ENCODE results near the gene SPOCK3. TPM values are rescaled to one million over a fixed set of nuclear protein-coding genes. Genes with fewer than 3 reads are reported as not detected.

Gene SPOCK3
- total RNA-seq, 1 donor from 2014 or later = 0.74 TPM

GRCh38 chr4:166896254-166896653 lies 338.0 kb downstream of the SPOCK3 start:
- Histone ChIP-seq H3K27ac (no peak overlapping the region), H3K36me3 (no peaks in the 10 kb centered on the region), H3K27me3 (ENCODE audit: low read depth) (no peaks in the 10 kb centered on the region), H3K4me1 (no peaks in the 10 kb centered on the region), H3K9me3 (no peaks in the 10 kb centered on the region), H3K4me3 (no peak overlapping the region)
- TF ChIP-seq CTCF (IDR thresholded peaks at IDR 0.05) = no peak
- intact Hi-C loops (cut with DNase I) = no loop called here
- ATAC-seq = no peak
- no peak for DNase-seq

GRCh38 chr4:166895771-166896170 lies 338.5 kb downstream of the SPOCK3 start:
- Histone ChIP-seq H3K4me1 (no peaks in the 10 kb centered on the region), H3K27me3 (ENCODE audit: low read depth) (no peaks in the 10 kb centered on the region), H3K4me3 (no peak overlapping the region), H3K36me3 (no peaks in the 10 kb centered on the region), H3K9me3 (no peaks in the 10 kb centered on the region), H3K27ac (no peak overlapping the region)
- DNase-seq (no peak), ATAC-seq (no peak)
- intact Hi-C loops (cut with DNase I) = no loop called here
- no peak for TF ChIP-seq CTCF (IDR thresholded peaks at IDR 0.05)

GRCh38 chr4:166887457-166887856 lies 346.8 kb downstream of the SPOCK3 start:
- intact Hi-C loops (cut with DNase I) = no loop called here
- no peak for DNase-seq
- Histone ChIP-seq H3K9me3 (no peaks in the 10 kb centered on the region), H3K27ac (no peak overlapping the region), H3K36me3 (no peaks in the 10 kb centered on the region), H3K4me3 (no peak overlapping the region), H3K4me1 (no peaks in the 10 kb centered on the region), H3K27me3 (ENCODE audit: low read depth) (no peaks in the 10 kb centered on the region)
- no peak for ATAC-seq
- no peak for TF ChIP-seq CTCF (IDR thresholded peaks at IDR 0.05)

- Histone ChIP-seq H3K4me3 (no peak overlapping the region), H3K4me1 (no peaks in the 10 kb centered on the region), H3K27me3 (ENCODE audit: low read depth) (no peaks in the 10 kb centered on the region), H3K36me3 (no peaks in the 10 kb centered on the region), H3K27ac (no peak overlapping the region), H3K9me3 (no peaks in the 10 kb centered on the region)
- ATAC-seq (no peak), DNase-seq (no peak)
- no peak for TF ChIP-seq CTCF (IDR thresholded peaks at IDR 0.05)
- intact Hi-C loops (cut with DNase I) = no loop called here
Measured at GRCh38 chr4:166886718-166887117, 347.6 kb downstream of the SPOCK3 start.

- intact Hi-C loops (cut with DNase I) = no loop called here
- Histone ChIP-seq H3K4me1 (no peaks in the 10 kb centered on the region), H3K36me3 (no peaks in the 10 kb centered on the region), H3K27ac (no peak overlapping the region), H3K27me3 (ENCODE audit: low read depth) (no peaks in the 10 kb centered on the region), H3K9me3 (no peaks in the 10 kb centered on the region), H3K4me3 (no peak overlapping the region)
- no peak for ATAC-seq
- no peak for DNase-seq
- TF ChIP-seq CTCF (IDR thresholded peaks at IDR 0.05) = no peak
Measured at GRCh38 chr4:166882221-166882620, 352.1 kb downstream of the SPOCK3 start.

GRCh38 chr4:166875821-166876220 lies 358.5 kb downstream of the SPOCK3 start:
- DNase-seq = no peak
- TF ChIP-seq CTCF (IDR thresholded peaks at IDR 0.05) = no peak
- H3K27me3 ChIP-seq (ENCODE audit: low read depth) = no peaks in the 10 kb centered on the region
- intact Hi-C loops (cut with DNase I) = no loop called here
- no peak for ATAC-seq
- no peak overlapping the region for H3K27ac ChIP-seq
- no peaks in the 10 kb centered on the region for H3K4me1 ChIP-seq
- H3K9me3 ChIP-seq = no peaks in the 10 kb centered on the region
- H3K4me3 ChIP-seq = no peak overlapping the region
- no peaks in the 10 kb centered on the region for H3K36me3 ChIP-seq
